ENCODE results near the gene SH2B3. TPM values are rescaled to one million over a fixed set of nuclear protein-coding genes. Genes with fewer than 3 reads are reported as not detected.

SH2B3 gene
- total and polyA plus RNA-seq, 2 of the 13 experiments (the other 11 are each of a cell fraction or from before 2014, with no cell fraction given), result 6.8 to 6.9 TPM

- TF ChIP-seq PPARG (CRISPR knock-in tag; conservative IDR thresholded peaks at IDR 0.05) (no peak), PAX8 (CRISPR knock-in tag; IDR thresholded peaks at IDR 0.05; ENCODE audit: borderline replicate concordance) (no peak), ATM (IDR thresholded peaks at IDR 0.05; ENCODE audit: borderline replicate concordance) (no peak), ARID5B (CRISPR knock-in tag; IDR thresholded peaks at IDR 0.05) (no peak)
These were observed 12.3 kb downstream of the SH2B3 start (continued) for GRCh38 chr12:111417784-111418593.

- POLR2A ChIA-PET, result no interaction called here
- intact Hi-C loops (cut with micrococcal nuclease; ENCODE audit: unreplicated experiment) (no loop called here), in situ Hi-C loops (cut with HindIII; ENCODE audit: extremely low pct_ligation_motif_present, low pct_unique_long_range_greater_than_20kb) (no loop called here)
- Histone ChIP-seq H3K79me2 (ENCODE audit: insufficient read depth, low read length) (peaks cover 6% of the 10 kb centered on the region), H3K27me3 (ENCODE audit: control insufficient read depth in 1 of 2, insufficient read depth in 2 of 2, low read length in 2 of 2) (no peaks in the 10 kb centered on the region), H2AFZ (ENCODE audit: low read length) (no peak overlapping the region), H3K36me3 (replicated peaks in 1 of 2; ENCODE audit: control insufficient read depth in 1 of 2, insufficient read depth in 2 of 2, low read length in 2 of 2) (peaks cover 2 to 38% of the 10 kb centered on the region in 2 experiments; a peak in 3 of 5 replicates), H3K4me1 (ENCODE audit: insufficient read depth, low read length) (no peaks in the 10 kb centered on the region; the same call in 1 of the 2 replicates), H3K27ac (ENCODE audit: extremely low read length, insufficient read depth, low read length) (no peak overlapping the region), H3K4me2 (ENCODE audit: low read depth, low read length) (no peak overlapping the region), H3K4me3 (replicated peaks in 1 of 3; ENCODE audit: insufficient read depth in 1 of 3, low read depth in 2 of 3, low read length in 3 of 3) (no peak overlapping the region), H4K20me1 (ENCODE audit: insufficient read depth, low read length) (peaks cover 14% of the 10 kb centered on the region; the same call in 1 of the 2 replicates), H3K9me3 (ENCODE audit: low read length) (no peaks in the 10 kb centered on the region), H3K9ac (ENCODE audit: insufficient read depth, low read depth, low read length) (no peak overlapping the region)
- CTCF ChIA-PET (ENCODE audit: low intra/inter-chr PET ratio, low total read pairs), result no interaction called here
- FAIRE-seq (no peak), DNase-seq (ENCODE audit: low spot score) (no peak), ATAC-seq (no peak; the same call in 2 of the 3 replicates)
- no TSS peak for BruUV-seq (replicated peaks)
- 100% methylated on average over 10 of the region's 30 CpGs for WGBS (ENCODE audit: low lambda C conversion rate)
- TF ChIP-seq SMAD1 (CRISPR knock-in tag; IDR thresholded peaks at IDR 0.05; ENCODE audit: borderline replicate concordance, low read depth) (no peak), ZNF782 (CRISPR knock-in tag; IDR thresholded peaks at IDR 0.05; ENCODE audit: borderline replicate concordance) (no peak), ARNT2 (CRISPR knock-in tag; IDR thresholded peaks at IDR 0.05; ENCODE audit: low read depth) (no peak), SAFB2 (CRISPR knock-in tag; IDR thresholded peaks at IDR 0.05; ENCODE audit: borderline replicate concordance, low read depth) (no peak), HNRNPH1 (optimal IDR thresholded peaks at IDR 0.05; ENCODE audit: low read depth, low read length) (no peak), NR2F6 (IDR thresholded peaks at IDR 0.05) (no peak), NR2F6 (CRISPR knock-in tag; IDR thresholded peaks at IDR 0.05) (no peak), ZNF281 (CRISPR knock-in tag; IDR thresholded peaks at IDR 0.05; ENCODE audit: borderline replicate concordance) (no peak), ZMYM4 (CRISPR knock-in tag; IDR thresholded peaks at IDR 0.05) (no peak), GZF1 (CRISPR knock-in tag; IDR thresholded peaks at IDR 0.05) (no peak), ZNF691 (CRISPR knock-in tag; IDR thresholded peaks at IDR 0.05; ENCODE audit: borderline replicate concordance, low read depth) (no peak), ZMYM3 (CRISPR knock-in tag; IDR thresholded peaks at IDR 0.05) (no peak), MXI1 (IDR thresholded peaks at IDR 0.05; ENCODE audit: borderline replicate concordance, low read depth, low read length) (no peak)
These were observed 12.8 kb downstream of the SH2B3 start for GRCh38 chr12:111418594-111418880.

All from HepG2 (cell line).